HG03103 (cell line): ENCODE results near the gene ALDH5A1.

Source experiments
- ATAC-seq: cut with Tn5 transposase; IDR thresholded peaks from one replicate; pipeline ENCODE4 v1.9.1; 2021; ENCODE audit warnings: low read depth; ENCODE audit not compliant: unreplicated experiment

The ALDH5A1 gene

GRCh38 chr6:24522228-24523176 lies 27.7 kb downstream of the ALDH5A1 start:
- ATAC-seq = peak; percentile 55

DNA sequence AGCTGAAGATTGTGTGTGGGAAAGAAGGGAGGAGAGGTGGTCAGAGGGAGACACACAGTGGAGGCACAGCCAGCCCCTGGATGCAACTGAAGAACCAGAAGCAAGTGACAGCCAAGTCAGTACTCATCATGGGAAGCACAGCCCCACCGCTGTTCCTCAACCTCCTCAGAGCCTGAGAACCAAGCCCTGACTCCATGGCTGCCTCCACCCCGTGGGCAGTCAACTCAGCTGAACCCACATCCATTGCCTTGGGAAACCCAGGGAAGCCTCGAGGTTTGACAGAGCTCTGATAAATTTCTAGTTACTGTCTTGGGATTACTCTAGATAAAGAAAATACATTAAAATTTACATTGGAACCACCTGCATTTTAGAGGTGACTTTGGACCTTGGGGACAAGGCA lies 29.6 kb downstream of the ALDH5A1 start:
- ATAC-seq = no peak

GRCh38 chr6:24524805-24525204 lies 30.0 kb downstream of the ALDH5A1 start:
- no peak for ATAC-seq

GRCh38 chr6:24529985-24530384 lies 35.2 kb downstream of the ALDH5A1 start:
- ATAC-seq = no peak

DNA sequence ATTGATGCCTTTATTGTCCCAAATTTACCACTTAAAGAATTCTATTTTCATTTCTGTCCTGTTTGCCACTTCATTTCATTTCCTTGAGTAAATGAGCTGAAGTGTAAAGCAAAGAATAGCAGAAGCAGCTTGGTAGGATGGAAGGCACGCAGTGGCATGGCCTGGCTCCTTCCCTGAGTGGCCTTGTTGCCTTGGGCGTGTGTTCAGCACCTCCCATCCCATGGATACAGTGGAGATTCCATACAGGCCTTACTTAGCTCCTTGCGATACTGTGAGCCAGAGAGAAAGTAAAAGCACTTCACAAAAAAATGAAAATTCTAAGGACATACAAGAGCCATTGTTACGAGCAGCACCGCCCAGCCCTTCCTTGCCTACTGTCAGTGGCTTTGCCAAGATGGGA lies 39.6 kb downstream of the ALDH5A1 start:
- ATAC-seq = no peak

- ATAC-seq = no peak
Observed at GRCh38 chr6:24535210-24535609, 40.4 kb downstream of the ALDH5A1 start.

DNA sequence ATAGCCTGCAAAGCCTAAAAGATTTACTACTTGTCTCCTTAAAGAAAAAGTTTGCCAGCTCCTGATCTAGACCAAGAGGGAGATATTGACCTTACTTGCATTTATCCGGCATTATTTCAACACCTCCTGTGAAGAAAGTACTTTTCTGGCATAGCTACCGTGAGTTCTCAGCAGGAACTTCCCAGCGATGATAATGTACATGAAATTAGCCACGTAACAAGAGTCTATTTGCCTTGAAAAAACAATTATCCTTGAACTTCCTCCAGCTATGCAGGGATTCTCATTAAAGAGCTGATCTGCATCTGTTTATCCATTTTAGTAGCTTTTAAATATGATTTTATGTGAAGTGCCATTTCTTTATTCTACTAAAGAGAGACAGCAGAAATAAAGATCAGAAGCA lies 41.7 kb downstream of the ALDH5A1 start:
- ATAC-seq = no peak

DNA sequence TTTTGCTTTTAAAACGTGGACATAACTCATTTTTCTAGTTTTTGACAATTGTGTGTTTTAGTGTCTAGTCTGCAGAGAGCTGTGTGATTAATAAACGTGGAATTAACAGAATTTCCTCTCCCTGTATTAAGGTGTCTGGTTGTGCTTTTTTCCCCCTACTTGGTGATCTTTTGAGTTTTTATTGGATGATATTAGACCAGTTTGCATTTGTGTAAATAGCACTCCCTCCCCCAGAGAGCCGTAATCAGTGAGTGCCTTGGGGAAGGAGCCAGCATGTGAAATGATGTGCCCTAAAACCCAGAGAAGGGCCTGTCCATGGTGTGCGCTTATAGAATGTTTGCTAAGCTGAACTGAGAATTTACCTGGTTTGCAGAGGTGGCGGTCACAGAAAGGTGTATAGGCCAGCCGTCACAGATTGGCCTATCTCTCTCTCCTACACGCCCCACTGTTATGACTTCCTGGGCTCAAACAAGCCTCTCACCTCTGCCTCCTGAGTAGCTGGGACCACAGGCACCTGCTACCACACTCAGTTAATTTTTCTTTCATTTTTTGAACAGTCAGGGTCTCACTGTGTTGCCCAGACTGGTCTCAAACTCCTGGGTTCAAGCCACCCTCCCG lies 42.4 kb downstream of the ALDH5A1 start:
- no peak for ATAC-seq

DNA sequence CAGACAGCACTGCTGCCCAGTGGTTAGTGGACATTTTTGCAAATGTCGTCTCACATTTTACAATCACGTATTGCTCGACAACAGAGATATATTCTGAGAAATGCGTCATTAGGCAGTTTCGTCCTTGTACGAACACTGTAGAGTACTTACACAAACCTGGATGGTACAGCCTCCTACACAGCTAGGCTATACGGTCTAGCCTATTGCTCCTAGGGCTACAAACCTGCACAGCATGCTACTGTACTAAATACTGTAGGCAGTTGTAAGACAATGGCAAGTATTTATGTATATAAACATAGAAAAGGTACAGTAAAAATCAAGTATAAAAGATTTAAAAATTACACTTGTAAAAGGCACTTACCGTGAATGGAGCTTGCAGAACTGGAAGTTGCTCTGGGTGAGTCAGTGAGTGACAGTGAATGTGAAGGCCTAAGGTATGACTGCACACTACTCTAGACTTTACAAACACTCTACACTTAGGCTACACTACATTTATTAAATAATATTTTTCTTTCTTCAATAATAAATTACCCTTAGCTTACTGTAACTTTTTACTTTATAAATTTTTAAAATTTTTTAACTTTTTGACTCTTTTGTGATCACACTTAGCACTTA lies 43.1 kb downstream of the ALDH5A1 start:
- ATAC-seq = no peak

DNA sequence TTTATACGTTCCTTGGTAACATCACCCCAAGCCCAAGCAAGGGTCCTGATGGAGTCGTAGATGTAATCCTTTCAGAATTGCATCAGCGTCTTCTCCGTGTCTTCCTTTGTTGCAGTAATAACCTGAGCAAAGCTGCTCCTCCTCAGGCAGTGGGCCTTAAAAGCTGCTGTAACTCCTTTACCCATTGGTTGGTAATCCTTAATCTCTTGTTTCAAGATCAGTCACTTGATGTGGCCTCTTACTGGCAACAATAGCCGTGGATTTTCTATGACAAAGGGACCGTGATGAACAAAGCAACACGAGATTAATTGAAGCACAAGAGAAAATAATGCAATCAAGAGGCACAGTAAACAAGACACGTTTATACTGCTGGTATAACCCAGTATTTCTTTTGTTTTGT lies 44.6 kb downstream of the ALDH5A1 start:
- no peak for ATAC-seq

GRCh38 chr6:24540197-24540596 lies 45.4 kb downstream of the ALDH5A1 start:
- no peak for ATAC-seq

- no peak for ATAC-seq
Observed at GRCh38 chr6:24543683-24544082, 48.9 kb downstream of the ALDH5A1 start.

DNA sequence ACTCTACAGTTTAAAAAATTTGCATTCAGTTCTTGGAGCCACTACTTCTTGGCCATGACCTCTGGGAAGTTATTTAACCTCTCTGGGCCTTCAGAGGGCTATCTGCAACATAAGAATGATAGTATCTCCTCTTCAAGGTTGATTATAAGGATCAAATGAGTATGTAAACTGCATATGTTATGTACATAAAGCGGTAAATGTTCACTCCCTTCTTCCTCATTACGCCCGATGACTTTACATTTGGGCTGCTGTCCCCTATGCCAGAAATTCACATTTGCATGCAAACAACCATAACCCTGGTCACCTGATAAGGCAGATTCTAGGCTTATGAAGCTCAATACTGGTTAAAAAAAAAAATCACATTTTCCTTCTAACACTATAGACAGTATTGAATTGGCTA lies 50.4 kb downstream of the ALDH5A1 start:
- no peak for ATAC-seq

- no peak for ATAC-seq
Observed at GRCh38 chr6:24545691-24546090, 50.9 kb downstream of the ALDH5A1 start.

DNA sequence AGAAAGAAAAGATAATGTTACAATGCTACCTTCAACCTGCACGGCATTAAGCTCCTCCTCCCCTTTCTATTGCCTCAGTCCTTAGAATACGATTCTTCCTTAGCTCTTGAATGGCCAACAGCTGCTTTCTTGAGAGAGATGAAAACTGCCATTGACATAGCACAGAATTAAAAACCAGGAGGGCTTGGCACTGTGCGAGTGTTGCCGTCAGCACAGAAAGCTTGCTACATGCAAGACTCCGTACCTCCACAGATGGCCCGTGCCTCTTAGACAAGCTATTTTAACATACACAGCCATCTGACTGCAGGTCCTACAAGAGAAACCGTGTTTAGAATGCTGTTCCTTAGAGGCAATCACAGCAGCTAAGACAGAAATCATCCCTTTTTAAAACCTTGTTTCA lies 51.7 kb downstream of the ALDH5A1 start:
- ATAC-seq = no peak

- ATAC-seq = no peak
Observed at GRCh38 chr6:24547243-24547642, 52.5 kb downstream of the ALDH5A1 start.

- ATAC-seq = no peak
Observed at GRCh38 chr6:24549158-24549557, 54.4 kb downstream of the ALDH5A1 start.

- no peak for ATAC-seq
Observed at GRCh38 chr6:24549674-24550353, 55.0 kb downstream of the ALDH5A1 start.

DNA sequence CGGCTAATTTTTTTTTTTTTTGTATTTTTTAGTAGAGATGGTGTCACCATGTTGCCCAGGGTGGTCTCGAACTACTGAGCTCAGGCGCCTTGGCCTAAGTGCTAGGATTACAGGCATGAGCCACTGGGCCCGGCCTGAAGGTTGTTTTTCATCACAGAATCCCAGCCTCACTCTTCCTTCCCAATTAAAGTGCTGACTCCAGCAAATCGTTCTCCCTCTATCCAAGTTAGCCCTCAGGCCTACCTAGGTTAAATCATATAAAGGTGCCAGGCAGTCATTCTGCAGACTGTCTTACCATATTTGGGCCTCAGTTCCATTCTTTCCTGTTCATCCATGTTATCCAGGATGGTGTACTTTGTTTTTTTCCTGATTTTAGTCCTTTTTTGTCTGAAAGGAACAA lies 56.4 kb downstream of the ALDH5A1 start:
- ATAC-seq = no peak

GRCh38 chr6:24554474-24554873 lies 59.7 kb downstream of the ALDH5A1 start:
- no peak for ATAC-seq

DNA sequence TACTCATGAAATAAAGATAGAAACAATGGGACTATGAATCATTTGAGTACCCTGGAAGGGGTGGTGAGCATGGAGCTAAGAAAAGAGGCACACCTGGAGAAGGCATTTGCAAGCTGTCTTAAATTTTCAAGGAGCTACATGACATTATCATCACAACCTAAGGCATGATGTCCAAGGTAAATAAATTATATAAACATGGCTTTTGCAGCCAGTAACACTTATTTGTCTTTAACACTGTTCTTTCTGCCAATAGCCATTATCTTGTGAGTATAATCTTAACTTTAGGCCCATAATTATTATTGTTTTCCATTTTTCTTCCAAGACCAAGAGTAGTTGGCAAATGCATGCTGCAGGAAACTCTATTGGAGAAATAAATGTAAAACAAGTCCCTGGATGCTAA lies 63.7 kb downstream of the ALDH5A1 start:
- ATAC-seq = no peak
